Motor neuron (in vitro differentiated cells): Measurements from ENCODE around the gene CNGA1. TPM values are rescaled to one million over a fixed set of nuclear protein-coding genes. Genes with fewer than 3 reads are reported as not detected.

Experiments used
- ATAC-seq, 8 experiments: fragments of 200-7000 bp; cut with Tn5 transposase; replicated peaks in 6 of 8; 2 replicates each; pipeline ENCODE4 v1.8.0; 2021; ENCODE audit warnings: mild to moderate bottlenecking in 8 of 8, moderate library complexity in 8 of 8
- H3K27ac ChIP-seq, 2 donors: fragments of 250-450 bp; sonication (Bioruptor Pico); 2 replicates each; pipeline ENCODE4 v1.9.0; 2021; ENCODE audit warnings: antibody characterized with exemption in 2 of 2, mild to moderate bottlenecking in 2 of 2, moderate library complexity in 1 of 2
- H3K4me1 ChIP-seq, 2 donors: fragments of 250-450 bp; sonication (Bioruptor Pico); replicated peaks in 1 of 2; 2 replicates each; pipeline ENCODE4 v1.6.1; 2021; ENCODE audit warnings: antibody characterized with exemption in 2 of 2, mild to moderate bottlenecking in 2 of 2, moderate library complexity in 1 of 2
- H3K4me3 ChIP-seq, 5 donors: fragments of 250-450 bp; sonication (Bioruptor Pico); 2 replicates each; pipeline ENCODE4 v1.9.0; 2021; ENCODE audit warnings: antibody characterized with exemption in 5 of 5, mild to moderate bottlenecking in 5 of 5, moderate library complexity in 4 of 5
- WGBS, 10 experiments: fragments of 450-650 bp; shearing (Covaris generic); methylation state at CpG; one replicate each; pipeline ENCODE4 v1.0.0; 2022; 5-methylcytosine and 5-hydroxymethylcytosine counted together
- in situ Hi-C, 9 experiments: fragments of 400-800 bp; cut with MboI; loops; one replicate each; pipeline ENCODE4 v1.15.0; 2021; ENCODE audit warnings: low sequenced_read_pairs in 9 of 9, low pct_unique_long_range_greater_than_20kb in 2 of 9; ENCODE audit not compliant: unreplicated experiment in 9 of 9
- total RNA-seq, 8 experiments: library from RNA; unstranded; fragments of 300-600 nt; gene quantifications; 2 replicates each; pipeline versions ENCODE4 v1.2.3 to v1.2.4, GENCODE V29; 2022

Gene CNGA1
- total RNA-seq, 8 experiments from 2014 or later, result 0.05 to 0.38 (median 0.18) TPM; not detected in 2

GRCh38 chr4:48041535-48042137, 25.2 kb upstream of the CNGA1 start:
- 24 to 100% (median 63%) methylated on average over 2 to 4 of the region's 4 CpGs; no CpG with 5 or more reads in 2 of the 10 experiments for WGBS, 10 experiments
- Histone ChIP-seq H3K27ac (no peak overlapping the region), H3K4me1 (no peaks in the 10 kb centered on the region), H3K4me3 (no peak overlapping the region)
- in situ Hi-C loops, result no loop called here
- no peak for ATAC-seq

- no peaks in the 10 kb centered on the region for H3K4me1 ChIP-seq
- H3K27ac ChIP-seq, result no peak overlapping the region
- no peak for ATAC-seq
- in situ Hi-C loops, result no loop called here
- no peak overlapping the region for H3K4me3 ChIP-seq
These were observed 23.1 kb upstream of the CNGA1 start for GRCh38 chr4:48039561-48039960.

- Histone ChIP-seq H3K4me3 (no peak overlapping the region), H3K27ac (no peak overlapping the region), H3K4me1 (no peaks in the 10 kb centered on the region)
- ATAC-seq, result no peak
- WGBS, 10 experiments, result 0 to 50% (median 29%) methylated on average over 1 to 2 of the region's 2 CpGs; no CpG with 5 or more reads in 1 of the 10 experiments
- in situ Hi-C loops, result no loop called here
These were observed 22.2 kb upstream of the CNGA1 start for GRCh38 chr4:48038666-48039065.

- H3K27ac ChIP-seq, result no peak overlapping the region
- no peak overlapping the region for H3K4me3 ChIP-seq
- in situ Hi-C loops, result no loop called here
- H3K4me1 ChIP-seq, result no peaks in the 10 kb centered on the region
- no peak for ATAC-seq
- WGBS, 10 experiments, result 44 to 92% (median 80%) methylated on average over 2 of the region's 2 CpGs; no CpG with 5 or more reads in 2 of the 10 experiments
These were observed 20.6 kb upstream of the CNGA1 start for GRCh38 chr4:48037117-48037462.

- 32 to 100% (median 83%) methylated on average over 1 to 3 of the region's 3 CpGs; no CpG with 5 or more reads in 1 of the 10 experiments for WGBS, 10 experiments
- in situ Hi-C loops, result no loop called here
- Histone ChIP-seq H3K27ac (no peak overlapping the region), H3K4me1 (no peaks in the 10 kb centered on the region), H3K4me3 (no peak overlapping the region)
- no peak for ATAC-seq
These were observed 19.5 kb upstream of the CNGA1 start for GRCh38 chr4:48035952-48036351.

GRCh38 chr4:48033825-48034413, 17.4 kb upstream of the CNGA1 start:
- peak in 2 of 8 experiments; percentile 35 to 60 for ATAC-seq
- no peak overlapping the region for H3K27ac ChIP-seq
- WGBS, 10 experiments, result 40 to 100% (median 100%) methylated on average over 1 of the region's 1 CpG; no CpG with 5 or more reads in 3 of the 10 experiments
- in situ Hi-C loops, result no loop called here
- no peaks in the 10 kb centered on the region for H3K4me1 ChIP-seq
- H3K4me3 ChIP-seq, result no peak overlapping the region

GRCh38 chr4:48033412-48033811, 16.9 kb upstream of the CNGA1 start:
- in situ Hi-C loops, result no loop called here
- ATAC-seq, result no peak
- Histone ChIP-seq H3K27ac (no peak overlapping the region), H3K4me3 (no peak overlapping the region), H3K4me1 (no peaks in the 10 kb centered on the region)

- Histone ChIP-seq H3K27ac (no peak overlapping the region), H3K4me3 (no peak overlapping the region), H3K4me1 (no peaks in the 10 kb centered on the region)
- in situ Hi-C loops, result no loop called here
- ATAC-seq, result no peak
These were observed 16.2 kb upstream of the CNGA1 start for GRCh38 chr4:48032721-48033120.

GRCh38 chr4:48031802-48032525, 15.5 kb upstream of the CNGA1 start:
- Histone ChIP-seq H3K27ac (no peak overlapping the region), H3K4me3 (no peak overlapping the region), H3K4me1 (no peaks in the 10 kb centered on the region)
- in situ Hi-C loops, result no loop called here
- ATAC-seq, result no peak
- 60 to 100% (median 88%) methylated on average over 1 to 10 of the region's 12 CpGs for WGBS, 10 experiments

GRCh38 chr4:48030470-48030869, 14.0 kb upstream of the CNGA1 start:
- Histone ChIP-seq H3K4me3 (no peak overlapping the region), H3K27ac (no peak overlapping the region), H3K4me1 (no peaks in the 10 kb centered on the region)
- ATAC-seq, result no peak
- in situ Hi-C loops, result no loop called here
- 10 to 50% (median 23%) methylated on average over 1 to 3 of the region's 3 CpGs; no CpG with 5 or more reads in 2 of the 10 experiments for WGBS, 10 experiments

GRCh38 chr4:48028696-48029095, 12.2 kb upstream of the CNGA1 start:
- no peaks in the 10 kb centered on the region for H3K4me1 ChIP-seq
- peak in 4 of 8 experiments; percentile 47 to 84 (median 60) for ATAC-seq
- 0 to 33% (median 17%) methylated on average over 1 to 2 of the region's 2 CpGs; no CpG with 5 or more reads in 2 of the 10 experiments for WGBS, 10 experiments
- no peak overlapping the region for H3K4me3 ChIP-seq
- in situ Hi-C loops, result no loop called here
- H3K27ac ChIP-seq, result no peak overlapping the region

GRCh38 chr4:48027653-48028052, 11.2 kb upstream of the CNGA1 start:
- Histone ChIP-seq H3K4me3 (no peak overlapping the region), H3K27ac (no peak overlapping the region), H3K4me1 (no peaks in the 10 kb centered on the region)
- in situ Hi-C loops, result no loop called here
- no peak for ATAC-seq

- H3K4me1 ChIP-seq, result no peaks in the 10 kb centered on the region
- in situ Hi-C loops, result no loop called here
- H3K4me3 ChIP-seq, result no peak overlapping the region
- ATAC-seq, result peak in 5 of 8 experiments; percentile 16 to 74 (median 46)
- no peak overlapping the region for H3K27ac ChIP-seq
- WGBS, 10 experiments, result 9 to 89% (median 50%) methylated on average over 1 to 2 of the region's 2 CpGs; no CpG with 5 or more reads in 3 of the 10 experiments
These were observed 8.5 kb upstream of the CNGA1 start for GRCh38 chr4:48025005-48025404.

- in situ Hi-C loops, result no loop called here
- H3K4me1 ChIP-seq, result no peaks in the 10 kb centered on the region
- no peak overlapping the region for H3K4me3 ChIP-seq
- 0 to 100% (median 63%) methylated on average over 1 to 4 of the region's 4 CpGs; no CpG with 5 or more reads in 1 of the 10 experiments for WGBS, 10 experiments
- ATAC-seq, result peak in 2 of 8 experiments; percentile 27 to 46
- H3K27ac ChIP-seq, result no peak overlapping the region
These were observed 8.0 kb upstream of the CNGA1 start for GRCh38 chr4:48024522-48024921.
